Measurements from ENCODE around the gene QPRT.
"Not testable (repeated sequence)": the region's sequence is repeated elsewhere in the genome, so short reads cannot be mapped to it uniquely, and the experiment has no call there.

Gene QPRT

GRCh38 chr16:29663016-29663806, 15.8 kb upstream of the QPRT start, which contains the start of gene SPN:
Gene SPN, plus strand, starts transcription at chr16:29663247. Its CDS starts 482 bp downstream, at chr16:29663729.
- DNase-seq = no peak

- DNase-seq = no peak
Measured at GRCh38 chr16:29663807-29664090, 15.2 kb upstream of the QPRT start.

- no peak for DNase-seq
Measured at GRCh38 chr16:29664091-29664921, 14.7 kb upstream of the QPRT start.

GRCh38 chr16:29665294-29666077, 13.5 kb upstream of the QPRT start:
- no peak for DNase-seq

- DNase-seq = not testable (repeated sequence)
Measured at GRCh38 chr16:29667322-29667610, 11.7 kb upstream of the QPRT start.

- no peak for DNase-seq
Measured at GRCh38 chr16:29667755-29668154, 11.2 kb upstream of the QPRT start.

- DNase-seq = no peak
Measured at GRCh38 chr16:29668267-29668666, 10.7 kb upstream of the QPRT start.

- no peak for DNase-seq
Measured at GRCh38 chr16:29673501-29673900, 5.5 kb upstream of the QPRT start.

GRCh38 chr16:29674188-29674587, 4.8 kb upstream of the QPRT start:
- no peak for DNase-seq

- peak; percentile 23 for DNase-seq
Measured at GRCh38 chr16:29675811-29676643, 3.0 kb upstream of the QPRT start.

GRCh38 chr16:29676989-29677785, 1.8 kb upstream of the QPRT start:
- no peak for DNase-seq

GRCh38 chr16:29680180-29680598, 1.2 kb downstream of the QPRT start:
- no peak for DNase-seq

GRCh38 chr16:29683543-29684090, 4.6 kb downstream of the QPRT start:
- no peak for DNase-seq

- DNase-seq = no peak
Measured at GRCh38 chr16:29684679-29685078, 5.7 kb downstream of the QPRT start.

- no peak for DNase-seq
Measured at GRCh38 chr16:29686740-29687332, 7.9 kb downstream of the QPRT start.

- DNase-seq = no peak
Measured at GRCh38 chr16:29687755-29688154, 8.8 kb downstream of the QPRT start.

GRCh38 chr16:29688172-29688571, 9.2 kb downstream of the QPRT start:
- no peak for DNase-seq

- not testable (repeated sequence) for DNase-seq
Measured at GRCh38 chr16:29689490-29690351, 10.7 kb downstream of the QPRT start.

- DNase-seq = not testable (repeated sequence)
Measured at GRCh38 chr16:29692606-29693005, 13.6 kb downstream of the QPRT start.
